Hematopoietic multipotent progenitor cell (in vitro differentiated cells): Measurements from ENCODE around the gene KCNE2. TPM values are rescaled to one million over a fixed set of nuclear protein-coding genes. Genes with fewer than 3 reads are reported as not detected.
"Not testable (repeated sequence)": the region's sequence is repeated elsewhere in the genome, so short reads cannot be mapped to it uniquely, and the experiment has no call there.

Experiments
- DNase-seq, 3 donors: peaks; one replicate each; pipeline ENCODE4 v3.0.0-alpha.2; 2011 to 2015; ENCODE audit warnings: low read depth in 2 of 3, low spot score in 2 of 3
- total RNA-seq: library from RNA; depleted of rRNA; stranded (reverse); fragments of >200 nt; gene quantifications from one replicate; pipeline ENCODE4 v1.2.3, GENCODE V29; 2012

The KCNE2 gene
- total RNA-seq, 1 donor, result not detected

DNA sequence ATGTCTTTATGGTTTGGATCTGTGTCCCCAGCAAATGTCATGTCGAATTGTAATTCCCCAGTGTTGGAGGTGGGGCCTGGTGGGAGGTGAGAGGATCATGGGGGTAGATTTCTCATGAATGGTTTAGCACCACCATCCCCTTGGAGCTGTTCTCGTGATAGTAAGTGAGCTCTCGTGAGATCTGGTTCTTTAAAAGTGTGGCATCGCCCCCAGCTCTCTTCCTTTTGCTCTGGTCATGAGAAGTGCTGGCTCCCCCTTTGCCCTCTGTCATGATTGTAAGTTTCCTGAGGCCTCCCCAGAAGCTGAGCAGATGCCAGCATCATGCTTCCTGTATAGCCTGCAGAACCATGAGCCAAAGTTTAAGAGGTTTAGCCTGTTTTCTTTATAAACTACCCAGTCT lies 11.2 kb upstream of the KCNE2 start:
- no peak for DNase-seq

DNA sequence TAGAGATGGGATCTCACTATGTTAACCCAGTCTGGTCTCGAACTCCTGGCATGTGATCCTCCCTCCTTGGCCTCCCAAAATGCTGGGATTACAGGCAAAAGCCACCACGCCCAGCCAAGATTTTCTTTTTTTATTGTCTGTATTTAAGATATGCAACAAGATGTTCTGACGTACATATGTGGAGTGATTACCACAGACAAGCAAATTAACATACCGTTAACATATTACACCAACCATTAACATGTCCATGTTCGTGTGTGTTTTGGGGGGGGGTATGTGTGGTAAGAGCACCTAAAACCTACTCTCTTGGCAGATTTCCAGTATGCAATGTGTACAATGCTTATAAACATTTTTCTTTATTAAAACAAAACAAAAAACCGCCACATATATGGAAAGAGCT lies 10.6 kb upstream of the KCNE2 start:
- DNase-seq, result no peak

DNA sequence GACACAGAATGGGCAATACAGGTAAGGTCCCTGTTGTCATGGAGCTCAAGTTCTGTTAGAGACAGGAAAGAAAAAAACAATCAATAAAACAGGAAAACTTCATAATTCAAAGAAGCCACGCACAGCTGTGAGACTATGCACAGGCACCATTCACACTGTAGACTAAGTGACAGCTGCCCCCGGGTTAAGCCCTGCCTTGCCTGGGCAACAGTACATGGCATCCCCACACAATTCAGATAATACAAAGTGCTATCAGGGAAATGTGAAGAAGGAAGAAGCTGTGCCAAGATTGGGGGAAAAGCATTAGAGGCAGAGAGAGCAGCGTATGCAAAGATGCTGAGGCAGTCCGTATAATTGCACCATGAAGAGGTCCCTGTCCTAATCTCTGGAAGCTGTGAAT lies 9.0 kb upstream of the KCNE2 start:
- no peak for DNase-seq

- no peak for DNase-seq
Measured at GRCh38 chr21:34355570-34355969, 8.2 kb upstream of the KCNE2 start.

DNA sequence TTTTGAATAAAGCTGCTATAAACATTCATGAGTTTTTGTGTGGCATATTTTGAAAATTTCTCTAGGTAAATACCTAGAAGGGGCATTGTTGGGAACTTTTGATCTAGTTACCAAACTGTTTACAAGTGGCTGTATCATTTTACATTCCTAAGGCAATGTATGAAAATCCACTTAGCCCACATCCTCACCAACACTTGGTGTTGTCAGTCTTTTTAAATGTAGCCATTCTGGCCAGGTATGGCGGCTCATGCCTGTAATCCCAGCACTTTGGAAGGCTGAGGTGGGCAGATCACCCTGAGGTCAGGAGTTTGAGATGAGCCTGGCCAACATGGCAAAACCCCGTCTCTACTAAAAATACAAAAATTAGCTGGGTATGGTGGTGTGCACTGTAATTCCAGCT lies 5.9 kb upstream of the KCNE2 start:
- no peak for DNase-seq

- no peak for DNase-seq
Measured at GRCh38 chr21:34358866-34359265, 4.9 kb upstream of the KCNE2 start.

DNA sequence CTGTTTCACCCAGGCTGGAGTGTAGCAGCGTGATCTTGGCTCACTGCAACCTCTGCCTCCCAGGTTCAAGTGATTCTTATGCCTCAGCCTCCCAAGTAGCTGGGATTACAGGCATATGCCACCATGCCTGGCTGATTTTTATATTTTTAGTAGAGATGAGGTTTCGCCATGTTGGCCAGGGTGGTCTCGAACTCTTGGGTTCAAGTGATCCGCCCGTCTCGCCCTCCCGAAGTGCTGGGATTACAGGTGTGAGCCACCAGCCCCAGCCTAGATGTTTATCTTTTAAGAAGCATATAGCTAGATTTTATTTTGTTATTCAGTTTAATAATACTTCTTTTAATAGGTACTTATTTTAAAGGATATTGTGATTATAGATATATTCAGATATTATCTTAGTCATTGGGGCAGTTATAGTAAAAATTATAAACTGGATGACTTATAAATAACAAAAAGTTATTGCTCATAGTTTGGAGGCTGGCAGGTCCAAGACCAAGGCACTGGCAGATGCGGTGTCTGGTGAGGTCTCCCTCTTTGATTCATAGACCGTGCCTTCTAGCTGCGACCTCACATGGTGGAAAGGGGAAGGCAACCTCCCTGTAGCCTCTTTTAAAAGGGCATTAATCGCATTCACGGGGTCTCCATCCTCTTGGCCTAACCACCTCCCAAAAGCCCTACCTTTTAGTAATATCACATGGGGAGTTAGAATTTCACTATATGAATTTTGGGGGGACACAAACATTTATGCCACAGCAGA lies 3.1 kb upstream of the KCNE2 start:
- no peak for DNase-seq

- no peak for DNase-seq
Measured at GRCh38 chr21:34362136-34362444, 1.7 kb upstream of the KCNE2 start.

DNA sequence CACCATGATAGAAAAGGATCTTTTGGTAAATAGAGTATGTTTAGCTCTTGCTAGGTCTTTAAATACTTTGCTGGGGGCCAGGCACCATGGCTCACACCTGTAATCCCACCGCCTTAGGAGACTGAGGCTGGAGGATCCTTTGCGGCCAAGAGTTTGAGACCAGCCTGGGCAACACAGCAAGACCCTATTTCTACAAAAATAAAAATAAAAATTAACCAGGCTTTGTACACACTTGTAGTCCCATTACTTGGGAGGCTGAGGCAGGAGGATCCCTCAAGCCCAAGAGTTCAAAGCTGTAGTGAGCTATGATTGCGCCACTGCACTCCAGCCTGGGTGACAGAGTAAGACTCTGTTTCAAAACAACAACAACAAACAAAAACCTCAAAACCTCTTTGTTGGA lies 1.1 kb upstream of the KCNE2 start:
- no peak for DNase-seq

- DNase-seq, result no peak
Measured at GRCh38 chr21:34364921-34365320, 1.1 kb downstream of the KCNE2 start.

- no peak for DNase-seq
Measured at GRCh38 chr21:34365809-34366208, 2.0 kb downstream of the KCNE2 start.

GRCh38 chr21:34367320-34367935 lies 3.6 kb downstream of the KCNE2 start:
- peak in 2 of 3 donors; percentile 37 to 86 for DNase-seq

DNA sequence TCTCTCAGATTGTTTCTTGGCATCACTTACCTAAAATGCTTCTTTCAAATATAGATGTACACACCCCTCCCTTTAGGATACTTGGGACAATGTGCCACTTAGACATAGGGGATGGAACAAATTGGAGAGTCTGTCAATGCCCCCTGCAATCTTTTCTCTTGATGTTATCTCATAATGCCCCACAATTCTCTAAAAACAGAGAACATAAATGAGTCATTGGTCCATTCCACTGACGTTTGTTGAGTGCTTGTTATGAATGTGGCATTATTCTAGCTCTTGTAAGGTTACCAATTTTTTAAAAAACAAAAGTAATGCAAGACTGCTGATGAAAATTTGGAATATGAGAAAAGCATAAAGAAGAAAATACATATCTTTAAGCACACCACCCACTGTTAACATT lies 5.9 kb downstream of the KCNE2 start:
- DNase-seq, result no peak

GRCh38 chr21:34372321-34372720 lies 8.5 kb downstream of the KCNE2 start:
- no peak for DNase-seq

DNA sequence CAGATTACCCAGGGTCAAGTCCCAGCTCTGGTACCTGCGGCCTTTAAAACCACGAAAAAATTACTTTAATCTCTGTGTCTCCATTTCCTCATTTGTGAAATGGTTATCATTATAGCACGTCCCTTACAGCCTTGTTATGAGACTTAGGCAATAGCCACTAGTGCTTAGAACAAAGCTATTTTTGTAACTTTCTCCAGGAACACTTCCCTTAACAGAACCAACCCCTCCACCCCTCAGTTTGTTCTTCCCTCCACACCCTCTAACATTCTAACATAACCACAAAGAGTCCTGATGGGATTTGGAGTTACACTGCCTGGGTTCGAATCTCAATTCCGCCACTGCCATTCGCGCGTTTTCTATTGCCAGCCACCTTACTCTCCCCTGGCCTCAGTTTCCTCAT lies 10.7 kb downstream of the KCNE2 start:
- DNase-seq, result not testable (repeated sequence)

DNA sequence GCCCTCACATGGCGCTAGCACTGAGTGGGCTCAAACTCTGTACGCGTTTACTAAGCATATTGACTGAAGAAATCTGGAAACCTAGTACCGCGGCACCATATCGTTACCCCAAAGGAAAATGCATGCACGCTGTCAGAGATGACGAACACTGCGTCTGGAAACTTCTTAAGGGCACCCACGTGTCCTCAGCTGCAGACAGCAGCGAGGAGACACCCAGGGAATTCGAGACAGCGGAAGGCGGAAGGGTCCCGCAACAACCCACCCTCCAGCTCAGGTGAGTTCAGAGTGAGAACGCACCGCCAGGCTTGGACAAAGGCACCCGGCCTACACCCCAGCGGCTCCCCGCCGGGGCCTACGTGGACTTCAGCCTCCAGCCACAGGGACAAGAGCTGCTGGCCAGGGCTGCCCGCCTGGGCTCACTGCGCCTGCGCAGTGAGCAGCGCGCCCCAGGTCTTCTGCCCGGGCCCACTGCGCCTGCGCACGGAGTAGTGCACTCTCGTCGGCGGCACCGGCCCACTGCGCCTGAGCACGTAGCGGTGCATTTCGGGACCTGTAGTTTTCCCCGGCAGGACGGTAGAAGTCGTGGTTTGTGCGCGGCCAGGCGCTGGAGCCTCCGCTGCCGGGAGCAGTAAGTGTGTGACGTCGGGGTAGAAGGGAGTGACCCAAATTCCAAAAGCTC lies 11.3 kb downstream of the KCNE2 start, which contains the start of gene SMIM11:
Gene SMIM11, plus strand, starts transcription at position 568 of the 679 bp plus-strand sequence. CDS start 3,998 bp downstream, outside the sequence.
- DNase-seq, result not testable (repeated sequence)

DNA sequence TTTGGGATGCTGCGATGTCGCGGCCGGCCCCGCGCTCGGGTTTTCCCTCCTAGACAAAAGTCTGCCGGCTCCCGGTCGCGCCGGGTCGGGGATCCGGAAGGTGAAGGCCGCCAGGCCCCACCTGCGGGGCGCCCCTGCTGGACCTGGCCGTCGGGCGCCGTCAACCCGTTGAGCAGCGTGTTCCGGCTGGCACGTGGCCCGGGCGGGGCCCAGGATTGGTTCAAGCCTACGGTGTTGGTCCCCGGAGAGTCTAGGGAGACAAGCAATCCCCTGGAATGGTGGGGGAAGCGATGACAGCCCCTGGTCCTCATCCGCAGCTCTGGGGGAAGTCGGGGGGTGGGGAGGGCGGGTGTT lies 11.8 kb downstream of the KCNE2 start:
- not testable (repeated sequence) for DNase-seq

DNA sequence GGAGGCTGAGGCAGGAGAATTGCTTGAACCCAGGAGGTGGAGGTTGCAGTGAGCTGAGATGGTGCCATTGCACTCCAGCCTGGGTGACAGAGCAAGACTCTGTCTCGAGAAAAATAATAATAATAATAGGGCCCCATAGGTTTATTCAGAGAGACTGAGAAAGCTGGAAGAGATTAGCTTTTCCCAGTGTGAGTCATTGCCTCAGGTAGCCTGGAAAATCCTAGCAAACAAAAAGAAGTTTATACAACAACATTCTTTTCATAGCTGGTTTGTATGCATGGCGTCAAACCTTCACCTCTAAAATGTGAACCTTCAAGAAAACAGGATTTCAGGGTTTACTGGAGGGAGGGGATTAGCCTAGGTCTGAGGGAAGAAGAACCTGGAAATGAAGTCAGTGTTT lies 19.3 kb downstream of the KCNE2 start:
- not testable (repeated sequence) for DNase-seq

- DNase-seq, result not testable (repeated sequence)
Measured at GRCh38 chr21:34383724-34384415, 20.1 kb downstream of the KCNE2 start.

DNA sequence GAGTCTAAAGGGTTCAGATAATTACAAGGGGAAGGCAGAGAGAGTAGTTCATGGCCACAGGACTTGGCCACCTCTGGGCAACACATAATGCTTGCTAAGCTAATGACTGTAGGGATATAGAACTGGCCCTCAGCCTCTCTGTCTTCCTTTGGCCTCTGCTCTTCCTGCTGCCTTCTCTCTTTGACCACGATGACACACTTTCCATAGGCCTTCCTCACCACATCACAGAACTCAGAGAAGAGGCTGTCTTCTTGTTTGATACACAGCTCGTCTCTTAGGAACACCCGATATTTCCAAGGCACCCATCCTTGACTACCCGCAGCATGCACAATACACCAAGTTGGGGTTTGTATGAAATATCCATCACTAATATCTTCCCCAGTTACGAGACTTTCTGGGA lies 36.7 kb downstream of the KCNE2 start:
- DNase-seq, result not testable (repeated sequence)

DNA sequence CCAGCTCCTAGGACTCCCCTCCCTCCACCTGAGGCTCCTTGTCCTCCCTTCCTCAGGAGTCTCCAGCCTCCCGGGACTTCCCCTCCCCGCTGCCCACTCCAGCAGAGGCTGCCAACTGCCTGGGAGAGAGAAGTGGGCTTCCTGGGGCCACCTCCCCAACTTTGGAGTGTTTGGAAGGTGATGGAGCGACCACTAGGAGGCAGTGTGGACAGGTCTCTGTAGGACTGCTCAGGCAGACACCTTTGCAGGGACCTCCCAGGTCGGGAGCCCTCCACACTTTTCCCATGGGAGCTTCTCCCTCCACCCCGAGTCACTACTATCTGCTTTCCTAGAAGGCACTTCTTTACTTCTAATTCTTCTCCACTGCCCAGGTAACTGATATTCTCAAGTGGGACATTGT lies 40.9 kb downstream of the KCNE2 start:
- not testable (repeated sequence) for DNase-seq
